Neural progenitor cell (in vitro differentiated cells): ENCODE results near the gene DDX27. TPM values are rescaled to one million over a fixed set of nuclear protein-coding genes. Genes with fewer than 3 reads are reported as not detected.

Experiments used
- DNase-seq: peaks from one replicate; pipeline ENCODE4 v3.0.0-alpha.2; 2016; ENCODE audit warnings: low spot score
- H2AFZ ChIP-seq: fragments of 200-600 bp; sonication (generic); replicated peaks from 2 replicates; pipeline ENCODE4 v1.6.1; 2016; ENCODE audit warnings: antibody characterized with exemption
- H3F3A ChIP-seq: fragments of 200-600 bp; sonication (generic); 2 replicates; pipeline ENCODE4 v1.6.1; 2016; ENCODE audit warnings: antibody characterized with exemption, low read depth
- H3K27ac ChIP-seq: fragments of 200-600 bp; sonication (generic); 2 replicates; pipeline ENCODE4 v1.5.1; 2016; ENCODE audit warnings: mild to moderate bottlenecking
- H3K27me3 ChIP-seq: fragments of 200-600 bp; sonication (generic); 2 replicates; pipeline ENCODE4 v1.6.1; 2016; ENCODE audit warnings: mild to moderate bottlenecking, moderate library complexity
- H3K36me3 ChIP-seq: fragments of 200-600 bp; sonication (generic); 2 replicates; pipeline ENCODE4 v1.5.1; 2016
- H3K4me1 ChIP-seq: fragments of 200-600 bp; sonication (generic); 2 replicates; pipeline ENCODE4 v1.6.1; 2016; ENCODE audit warnings: mixed run types
- H3K4me2 ChIP-seq: fragments of 200-600 bp; sonication (generic); 2 replicates; pipeline ENCODE4 v1.6.1; 2016
- H3K4me3 ChIP-seq: fragments of 200-600 bp; sonication (generic); 2 replicates; pipeline ENCODE4 v1.5.1; 2016
- H3K79me2 ChIP-seq: fragments of 200-600 bp; sonication (generic); 2 replicates; pipeline ENCODE4 v1.6.1; 2016; ENCODE audit warnings: low read depth
- H3K9ac ChIP-seq: fragments of 200-600 bp; sonication (generic); 2 replicates; pipeline ENCODE4 v1.6.1; 2016
- H3K9me3 ChIP-seq: fragments of 200-600 bp; sonication (generic); 2 replicates; pipeline ENCODE4 v1.5.1; 2016; ENCODE audit warnings: low read depth
- H4K20me1 ChIP-seq: fragments of 200-600 bp; sonication (generic); 2 replicates; pipeline ENCODE4 v1.6.1; 2016; ENCODE audit warnings: low read depth
- H3K27ac Mint-ChIP-seq: 3 replicates; pipeline ENCODE4 v1.8.0; 2021; ENCODE audit warnings: mixed read lengths
- H3K27me3 Mint-ChIP-seq: 2 replicates; pipeline ENCODE4 v1.8.0; 2022; ENCODE audit warnings: low read depth, mild to moderate bottlenecking, inconsistent platforms, moderate library complexity, mixed read lengths; ENCODE audit not compliant: insufficient read depth
- H3K36me3 Mint-ChIP-seq: 3 replicates; pipeline ENCODE4 v1.8.0; 2021; ENCODE audit warnings: mixed read lengths
- H3K4me1 Mint-ChIP-seq: 3 replicates; pipeline ENCODE4 v1.8.0; 2021; ENCODE audit warnings: mixed read lengths
- H3K4me3 Mint-ChIP-seq: 3 replicates; pipeline ENCODE4 v1.8.0; 2021; ENCODE audit warnings: mild to moderate bottlenecking, moderate library complexity, mixed read lengths
- H3K9me3 Mint-ChIP-seq: 3 replicates; pipeline ENCODE4 v1.8.0; 2020; ENCODE audit warnings: mixed read lengths
- EZH2 ChIP-seq: fragments of 200-600 bp; sonication (generic); IDR thresholded peaks from 2 replicates; pipeline ENCODE4 v1.6.1; 2017; ENCODE audit warnings: antibody characterized with exemption, mild to moderate bottlenecking, moderate library complexity
- EZH2phosphoT487 ChIP-seq: fragments of 200-600 bp; sonication (generic); IDR thresholded peaks from 2 replicates; pipeline ENCODE4 v1.6.1; 2017; ENCODE audit warnings: antibody characterized with exemption
- small RNA-seq: library from RNA; depleted of rRNA; stranded (forward); fragments of <200 nt; gene quantifications from one replicate; pipeline ENCODE3, GENCODE V24; 2015
- total RNA-seq: library from RNA; depleted of rRNA; stranded (reverse); fragments of >200 nt; gene quantifications from 2 replicates; pipeline ENCODE4 v1.2.3, GENCODE V29; 2015; ENCODE audit warnings: low replicate concordance
- TF ChIP-seq, protein P1 (sequence below): fragments of 200-600 bp; sonication (generic); IDR thresholded peaks from 2 replicates; pipeline ENCODE4 v1.5.1; 2017; ENCODE audit warnings: antibody characterized with exemption, mild to moderate bottlenecking

DDX27 gene
- total RNA-seq, 1 donor from 2014 or later, result 27.3 TPM

DNA sequence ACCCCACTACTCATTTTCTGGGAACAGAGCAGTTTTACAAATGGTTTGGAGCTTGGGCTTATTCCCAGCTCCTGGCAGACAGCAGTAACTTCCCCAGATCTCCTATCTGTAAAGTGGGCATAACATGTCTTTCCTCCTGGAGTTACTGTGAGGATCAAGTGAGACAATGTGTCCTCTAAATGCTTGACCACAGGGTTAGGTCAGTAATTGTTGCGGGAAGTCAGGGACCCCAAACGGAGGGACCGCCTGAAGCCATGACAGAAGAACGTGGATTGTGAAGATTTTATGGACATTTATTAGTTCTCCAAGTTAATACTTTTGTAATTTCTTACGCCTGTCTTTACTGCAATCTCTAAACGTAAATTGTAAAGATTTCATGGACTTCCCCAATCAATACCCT lies 73.9 kb downstream of the DDX27 start:
- Histone ChIP-seq H3F3A (peaks cover 49% of the 10 kb centered on the region), H3K27ac (no peak overlapping the region), H3K36me3 (peaks cover 7% of the 10 kb centered on the region), H4K20me1 (peaks cover 43% of the 10 kb centered on the region), H3K27me3 (no peaks in the 10 kb centered on the region), H3K9ac (no peak overlapping the region), H3K4me3 (no peak overlapping the region), H3K79me2 (peaks cover 13% of the 10 kb centered on the region), H2AFZ (no peak overlapping the region), H3K4me2 (no peak overlapping the region), H3K9me3 (no peaks in the 10 kb centered on the region), H3K4me1 (no peaks in the 10 kb centered on the region)
- Mint-ChIP-seq H3K4me3 (no peak overlapping the region), H3K27me3 (peaks cover 4% of the 10 kb centered on the region), H3K36me3 (peaks cover 41% of the 10 kb centered on the region), H3K27ac (no peak overlapping the region), H3K9me3 (no peaks in the 10 kb centered on the region), H3K4me1 (no peaks in the 10 kb centered on the region)
- DNase-seq, result no peak
- TF ChIP-seq EZH2, result no peak
- TF ChIP-seq, protein P1, sequence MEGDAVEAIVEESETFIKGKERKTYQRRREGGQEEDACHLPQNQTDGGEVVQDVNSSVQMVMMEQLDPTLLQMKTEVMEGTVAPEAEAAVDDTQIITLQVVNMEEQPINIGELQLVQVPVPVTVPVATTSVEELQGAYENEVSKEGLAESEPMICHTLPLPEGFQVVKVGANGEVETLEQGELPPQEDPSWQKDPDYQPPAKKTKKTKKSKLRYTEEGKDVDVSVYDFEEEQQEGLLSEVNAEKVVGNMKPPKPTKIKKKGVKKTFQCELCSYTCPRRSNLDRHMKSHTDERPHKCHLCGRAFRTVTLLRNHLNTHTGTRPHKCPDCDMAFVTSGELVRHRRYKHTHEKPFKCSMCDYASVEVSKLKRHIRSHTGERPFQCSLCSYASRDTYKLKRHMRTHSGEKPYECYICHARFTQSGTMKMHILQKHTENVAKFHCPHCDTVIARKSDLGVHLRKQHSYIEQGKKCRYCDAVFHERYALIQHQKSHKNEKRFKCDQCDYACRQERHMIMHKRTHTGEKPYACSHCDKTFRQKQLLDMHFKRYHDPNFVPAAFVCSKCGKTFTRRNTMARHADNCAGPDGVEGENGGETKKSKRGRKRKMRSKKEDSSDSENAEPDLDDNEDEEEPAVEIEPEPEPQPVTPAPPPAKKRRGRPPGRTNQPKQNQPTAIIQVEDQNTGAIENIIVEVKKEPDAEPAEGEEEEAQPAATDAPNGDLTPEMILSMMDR, result no peak
- TF ChIP-seq EZH2phosphoT487, result no peak

Small RNA genes lying within 50 kb of the gene (small RNA-seq; reads per million reads assigned to genes)
- gene SNORD12B, result 14,931 reads per million, percentile 100 among the genes with 10 or more reads in this experiment
- 7,463 reads per million, percentile 100 among the genes with 10 or more reads in this experiment for gene SNORD12C

Other genes with a start within 250 kb of the DDX27 start
- gene CSE1L, start 173.1 kb upstream of the DDX27 start, total RNA-seq, result 244 and 348 TPM in 2 replicates
- gene STAU1, start 31.1 kb upstream of the DDX27 start, total RNA-seq, result 80.6 and 96.0 TPM in 2 replicates
- gene ZNFX1, start 58.6 kb downstream of the DDX27 start, total RNA-seq, result 6.3 and 6.9 TPM in 2 replicates